ENCODE measurements around the gene LAT. TPM values are rescaled to one million over a fixed set of nuclear protein-coding genes. Genes with fewer than 3 reads are reported as not detected.

LAT gene
- total RNA-seq, 4 donors from 2014 or later = 5.6 to 39.6 (median 8.4) TPM

GRCh38 chr16:29023279-29024277 lies 38.7 kb downstream of the LAT start:
- intact Hi-C loops (cut with DNase I; ENCODE audit: low total_unique reads) (no loop called here), in situ Hi-C loops (cut with MboI; ENCODE audit: low pct_ligation_motif_present in 1 of 4, low pct_unique_long_range_greater_than_20kb in 1 of 4, low sequenced_read_pairs in 3 of 4) (no loop called here)
- H3K4me1 ChIP-seq = no peaks in the 10 kb centered on the region
- DNase-seq = no peak
- WGBS, 2 donors (ENCODE audit: low coverage in 1 of 2) = 80% methylated on average over 15 of the region's 15 CpGs; no CpG with 5 or more reads in 1 of the 2 donors
- no peak overlapping the region for H3K4me3 ChIP-seq
- H3K27ac ChIP-seq = no peak overlapping the region
- no peaks in the 10 kb centered on the region for H3K27me3 ChIP-seq
- H3K36me3 ChIP-seq = no peaks in the 10 kb centered on the region
- TF ChIP-seq POLR2A (IDR thresholded peaks at IDR 0.05) (no peak), EP300 (IDR thresholded peaks at IDR 0.05; ENCODE audit: low read depth) (no peak), CTCF (IDR thresholded peaks at IDR 0.05) (no peak), POLR2AphosphoS5 (IDR thresholded peaks at IDR 0.05) (no peak)
- no peaks in the 10 kb centered on the region for H3K9me3 ChIP-seq

GRCh38 chr16:29024278-29024677 lies 39.4 kb downstream of the LAT start:
- H3K9me3 ChIP-seq = no peaks in the 10 kb centered on the region
- no peak overlapping the region for H3K4me3 ChIP-seq
- no peaks in the 10 kb centered on the region for H3K27me3 ChIP-seq
- H3K27ac ChIP-seq = no peak overlapping the region
- no peaks in the 10 kb centered on the region for H3K4me1 ChIP-seq
- in situ Hi-C loops (cut with MboI; ENCODE audit: low pct_ligation_motif_present in 1 of 4, low pct_unique_long_range_greater_than_20kb in 1 of 4, low sequenced_read_pairs in 3 of 4) (no loop called here), intact Hi-C loops (cut with DNase I; ENCODE audit: low total_unique reads) (no loop called here)
- no peak for DNase-seq
- 20 to 68% methylated on average over 1 to 5 of the region's 5 CpGs for WGBS, 2 donors (ENCODE audit: low coverage in 1 of 2)
- no peak for TF ChIP-seq POLR2A (IDR thresholded peaks at IDR 0.05)
- no peak for TF ChIP-seq POLR2AphosphoS5 (IDR thresholded peaks at IDR 0.05)
- H3K36me3 ChIP-seq = no peaks in the 10 kb centered on the region

- WGBS, 2 donors (ENCODE audit: low coverage in 1 of 2) = 61% methylated on average over 5 of the region's 5 CpGs; no CpG with 5 or more reads in 1 of the 2 donors
- Histone ChIP-seq H3K4me3 (no peak overlapping the region), H3K27me3 (no peaks in the 10 kb centered on the region), H3K36me3 (no peaks in the 10 kb centered on the region), H3K4me1 (no peaks in the 10 kb centered on the region), H3K27ac (no peak overlapping the region), H3K9me3 (no peaks in the 10 kb centered on the region)
- no peak for DNase-seq
- in situ Hi-C loops (cut with MboI; ENCODE audit: low pct_ligation_motif_present in 1 of 4, low pct_unique_long_range_greater_than_20kb in 1 of 4, low sequenced_read_pairs in 3 of 4) (no loop called here), intact Hi-C loops (cut with DNase I; ENCODE audit: low total_unique reads) (no loop called here)
- no peak for TF ChIP-seq CTCF (IDR thresholded peaks at IDR 0.05)
Measured at GRCh38 chr16:29025218-29025617, 40.4 kb downstream of the LAT start.

GRCh38 chr16:29025735-29026134 lies 40.9 kb downstream of the LAT start:
- no peaks in the 10 kb centered on the region for H3K27me3 ChIP-seq
- WGBS, 2 donors (ENCODE audit: low coverage in 1 of 2) = 92% methylated on average over 4 of the region's 4 CpGs; no CpG with 5 or more reads in 1 of the 2 donors
- H3K4me1 ChIP-seq = no peaks in the 10 kb centered on the region

More at GRCh38 chr16:29025735-29026134, 40.9 kb downstream of the LAT start:
- in situ Hi-C loops (cut with MboI; ENCODE audit: low pct_ligation_motif_present in 1 of 4, low pct_unique_long_range_greater_than_20kb in 1 of 4, low sequenced_read_pairs in 3 of 4) (no loop called here), intact Hi-C loops (cut with DNase I; ENCODE audit: low total_unique reads) (no loop called here)
- Histone ChIP-seq H3K36me3 (no peaks in the 10 kb centered on the region), H3K4me3 (no peak overlapping the region), H3K27ac (no peak overlapping the region), H3K9me3 (no peaks in the 10 kb centered on the region)
- DNase-seq = no peak
- TF ChIP-seq EP300 (IDR thresholded peaks at IDR 0.05; ENCODE audit: low read depth) (no peak), POLR2A (IDR thresholded peaks at IDR 0.05) (no peak), POLR2AphosphoS5 (IDR thresholded peaks at IDR 0.05) (no peak), CTCF (IDR thresholded peaks at IDR 0.05) (no peak)
